ENCODE data around the gene ZFP36L1. TPM values are rescaled to one million over a fixed set of nuclear protein-coding genes. Genes with fewer than 3 reads are reported as not detected.

Gene ZFP36L1
- total RNA-seq, 1 donor from 2014 or later = 48.0 TPM

DNA sequence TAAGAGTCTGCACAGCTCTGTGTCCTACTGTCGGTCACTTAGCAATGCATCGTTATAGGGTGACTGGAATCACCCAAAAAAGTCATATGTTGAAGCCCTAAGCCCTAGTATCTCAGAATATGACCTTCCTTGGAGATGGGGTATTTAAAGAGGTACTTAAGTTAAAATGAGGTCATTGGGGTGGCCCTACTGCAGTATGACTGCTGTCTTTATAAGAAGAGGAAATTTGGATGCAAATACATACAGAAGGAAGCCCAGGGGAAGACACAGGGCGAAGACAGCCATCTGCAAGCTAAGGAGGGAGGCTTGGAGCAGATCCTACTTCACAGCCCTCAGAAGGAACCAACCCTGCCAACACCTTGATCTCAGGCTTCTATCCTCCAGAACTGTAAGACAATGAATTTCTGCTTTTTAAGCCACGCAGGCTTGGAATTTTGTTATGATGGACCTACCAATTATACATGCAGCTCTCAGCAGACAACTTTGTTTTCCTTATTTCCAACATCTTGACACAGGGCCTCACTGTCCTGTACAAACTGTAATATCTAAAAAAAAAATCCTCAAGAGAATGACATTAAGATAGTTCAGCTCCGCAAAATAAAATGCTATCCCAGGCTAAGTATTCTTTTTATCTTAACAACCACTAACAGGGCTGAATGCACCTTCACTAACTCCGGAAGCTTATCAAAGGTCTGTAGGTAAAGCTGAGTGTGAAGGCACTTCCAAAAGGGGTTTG is 40.4 kb downstream of the ZFP36L1 start:
- no peak for DNase-seq
- TF ChIP-seq, protein P1, sequence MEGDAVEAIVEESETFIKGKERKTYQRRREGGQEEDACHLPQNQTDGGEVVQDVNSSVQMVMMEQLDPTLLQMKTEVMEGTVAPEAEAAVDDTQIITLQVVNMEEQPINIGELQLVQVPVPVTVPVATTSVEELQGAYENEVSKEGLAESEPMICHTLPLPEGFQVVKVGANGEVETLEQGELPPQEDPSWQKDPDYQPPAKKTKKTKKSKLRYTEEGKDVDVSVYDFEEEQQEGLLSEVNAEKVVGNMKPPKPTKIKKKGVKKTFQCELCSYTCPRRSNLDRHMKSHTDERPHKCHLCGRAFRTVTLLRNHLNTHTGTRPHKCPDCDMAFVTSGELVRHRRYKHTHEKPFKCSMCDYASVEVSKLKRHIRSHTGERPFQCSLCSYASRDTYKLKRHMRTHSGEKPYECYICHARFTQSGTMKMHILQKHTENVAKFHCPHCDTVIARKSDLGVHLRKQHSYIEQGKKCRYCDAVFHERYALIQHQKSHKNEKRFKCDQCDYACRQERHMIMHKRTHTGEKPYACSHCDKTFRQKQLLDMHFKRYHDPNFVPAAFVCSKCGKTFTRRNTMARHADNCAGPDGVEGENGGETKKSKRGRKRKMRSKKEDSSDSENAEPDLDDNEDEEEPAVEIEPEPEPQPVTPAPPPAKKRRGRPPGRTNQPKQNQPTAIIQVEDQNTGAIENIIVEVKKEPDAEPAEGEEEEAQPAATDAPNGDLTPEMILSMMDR (IDR thresholded peaks at IDR 0.05; ENCODE audit: borderline replicate concordance) = no peak
- H3K27ac ChIP-seq (replicated peaks) = peak overlapping the region; percentile 54
- no peaks in the 10 kb centered on the region for H3K27me3 ChIP-seq (ENCODE audit: low read depth)
- H3K36me3 ChIP-seq = no peaks in the 10 kb centered on the region
- intact Hi-C loops (cut with micrococcal nuclease) = no loop called here
- H3K4me1 ChIP-seq = peaks cover 23% of the 10 kb centered on the region
- no peak overlapping the region for H3K4me3 ChIP-seq
- H3K9me3 ChIP-seq (replicated peaks) = no peaks in the 10 kb centered on the region

DNA sequence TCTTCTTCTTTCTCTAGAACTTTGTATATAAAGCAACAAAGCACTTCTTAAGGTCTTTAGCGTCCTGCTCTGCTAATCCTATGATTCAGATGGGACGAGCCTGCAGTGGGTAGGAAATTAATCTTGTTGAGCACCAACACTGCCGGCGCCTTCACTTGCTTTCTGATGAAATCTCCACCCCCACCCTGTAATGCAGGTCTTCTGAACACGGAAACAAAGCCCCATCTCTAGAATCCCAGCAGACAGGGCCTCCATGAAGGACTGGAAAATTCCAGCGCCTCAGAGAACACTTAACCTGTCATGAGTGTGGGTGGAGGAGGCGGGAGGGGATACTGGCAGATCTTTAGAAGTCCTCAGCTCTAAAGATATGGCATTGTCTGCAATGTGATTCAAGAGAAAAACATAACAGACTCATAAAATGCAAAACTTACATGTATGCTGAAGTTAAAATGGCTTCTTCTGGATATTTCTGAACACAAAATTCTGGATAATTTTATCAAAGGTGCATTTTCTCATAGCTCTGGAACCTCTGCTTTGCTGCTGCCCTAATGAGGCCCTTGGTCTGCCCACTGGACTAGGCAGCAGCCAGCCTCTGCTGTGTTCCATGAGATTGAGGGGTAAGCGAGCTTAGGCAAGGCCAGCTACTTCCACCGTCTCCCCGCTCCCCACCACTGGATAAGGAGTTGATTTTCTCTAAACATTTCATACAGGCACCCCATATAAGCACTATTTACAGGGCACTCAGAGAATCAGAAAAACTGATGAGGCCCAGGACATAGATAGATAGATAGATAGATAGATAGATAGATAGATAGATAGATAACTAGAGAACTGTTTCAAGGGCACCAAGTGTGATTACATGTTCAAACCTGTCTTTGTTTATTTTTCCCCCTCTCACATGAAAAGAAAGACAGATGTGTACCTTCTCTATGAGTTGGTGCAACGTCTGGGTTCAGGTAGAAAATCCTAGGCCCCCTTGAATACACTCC is 43.1 kb downstream of the ZFP36L1 start:
- H3K4me1 ChIP-seq = peaks cover 14% of the 10 kb centered on the region
- no peaks in the 10 kb centered on the region for H3K27me3 ChIP-seq (ENCODE audit: low read depth)
- intact Hi-C loops (cut with micrococcal nuclease) = no loop called here
- TF ChIP-seq, protein P1 (IDR thresholded peaks at IDR 0.05; ENCODE audit: borderline replicate concordance) = no peak
- no peak overlapping the region for H3K27ac ChIP-seq (replicated peaks)
- no peaks in the 10 kb centered on the region for H3K9me3 ChIP-seq (replicated peaks)
- no peak for DNase-seq
- no peak overlapping the region for H3K4me3 ChIP-seq
- no peaks in the 10 kb centered on the region for H3K36me3 ChIP-seq

DNA sequence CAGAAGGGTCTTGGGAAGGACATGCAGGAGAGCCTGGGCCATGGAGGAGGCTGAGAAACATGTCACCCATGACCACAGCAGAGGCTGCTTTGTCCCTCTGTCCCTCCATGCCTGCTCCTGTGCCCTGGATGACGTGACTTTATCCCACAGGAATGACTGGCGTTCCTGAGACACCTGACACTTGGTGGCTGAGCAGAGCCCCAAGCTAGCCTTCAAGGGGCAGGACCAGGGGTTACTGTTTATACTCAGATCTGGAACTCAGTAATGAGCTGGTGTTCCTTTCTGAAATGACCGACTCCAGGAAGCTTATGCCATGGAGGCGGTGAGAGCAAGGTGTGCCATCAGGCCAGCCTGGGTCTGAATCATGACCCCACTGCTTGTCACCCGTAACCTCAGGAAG is 44.2 kb downstream of the ZFP36L1 start:
- Histone ChIP-seq H3K9me3 (replicated peaks) (no peaks in the 10 kb centered on the region), H3K27me3 (ENCODE audit: low read depth) (no peaks in the 10 kb centered on the region), H3K4me3 (no peak overlapping the region), H3K4me1 (peaks cover 10% of the 10 kb centered on the region), H3K36me3 (no peaks in the 10 kb centered on the region), H3K27ac (replicated peaks) (no peak overlapping the region)
- intact Hi-C loops (cut with micrococcal nuclease) = no loop called here
- TF ChIP-seq, protein P1 (IDR thresholded peaks at IDR 0.05; ENCODE audit: borderline replicate concordance) = no peak
- no peak for DNase-seq

DNA sequence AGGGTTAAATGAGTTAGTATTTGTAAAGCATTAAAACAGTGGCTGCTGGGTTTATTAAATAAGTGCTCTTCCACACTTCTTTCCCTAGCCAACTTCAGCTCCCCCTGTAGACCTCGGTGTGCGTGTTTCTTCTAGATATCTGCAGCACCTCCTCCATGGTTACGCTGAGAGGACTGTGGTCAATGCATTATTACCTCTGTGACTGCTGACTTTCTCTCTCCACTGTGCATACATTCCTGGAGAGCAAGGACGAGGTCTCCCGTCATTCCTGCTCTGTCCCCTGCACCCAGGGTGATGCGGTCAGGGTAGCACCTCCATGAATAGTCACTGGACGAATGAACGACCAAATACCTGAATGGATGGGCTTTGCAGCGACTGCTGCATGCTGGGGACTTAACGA is 44.6 kb downstream of the ZFP36L1 start:
- H3K27ac ChIP-seq (replicated peaks) = no peak overlapping the region
- no peaks in the 10 kb centered on the region for H3K27me3 ChIP-seq (ENCODE audit: low read depth)
- H3K9me3 ChIP-seq (replicated peaks) = no peaks in the 10 kb centered on the region
- intact Hi-C loops (cut with micrococcal nuclease) = no loop called here
- no peak overlapping the region for H3K4me3 ChIP-seq
- no peak for DNase-seq
- TF ChIP-seq, protein P1 (IDR thresholded peaks at IDR 0.05; ENCODE audit: borderline replicate concordance) = no peak
- H3K36me3 ChIP-seq = no peaks in the 10 kb centered on the region
- H3K4me1 ChIP-seq = peaks cover 10% of the 10 kb centered on the region

DNA sequence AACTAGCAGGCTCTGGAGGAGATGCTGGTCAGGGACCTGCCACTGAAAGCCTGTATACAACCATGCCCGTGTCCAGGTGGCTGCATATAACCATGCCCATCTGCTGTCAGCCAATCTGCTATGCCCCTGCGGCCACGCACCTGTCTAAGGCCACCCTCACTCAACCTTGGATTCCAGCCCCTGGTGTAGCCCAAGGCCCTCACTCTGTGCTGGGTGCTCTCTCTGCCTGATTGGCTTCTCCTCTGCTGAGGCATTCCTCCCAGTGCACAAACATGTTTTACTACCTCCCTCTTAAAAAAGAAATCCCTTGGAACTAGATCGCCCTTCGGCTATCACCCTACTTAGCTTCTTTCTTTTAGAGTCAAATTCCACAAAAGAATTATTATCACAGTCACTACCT is 45.5 kb downstream of the ZFP36L1 start:
- intact Hi-C loops (cut with micrococcal nuclease) = no loop called here
- no peak for DNase-seq
- Histone ChIP-seq H3K4me1 (peaks cover 9% of the 10 kb centered on the region), H3K27me3 (ENCODE audit: low read depth) (no peaks in the 10 kb centered on the region), H3K9me3 (replicated peaks) (no peaks in the 10 kb centered on the region), H3K27ac (replicated peaks) (no peak overlapping the region), H3K36me3 (no peaks in the 10 kb centered on the region), H3K4me3 (no peak overlapping the region)
- TF ChIP-seq, protein P1 (IDR thresholded peaks at IDR 0.05; ENCODE audit: borderline replicate concordance) = no peak

Measured in left ventricle myocardium inferior (tissue), 1 donor.